HepG2 (cell line): ENCODE results near the gene KIF3C. TPM values are rescaled to one million over a fixed set of nuclear protein-coding genes. Genes with fewer than 3 reads are reported as not detected.

Experiments used
- AHR ChIP-seq: IDR thresholded peaks from 2 replicates; pipeline ENCODE4 v1.6.1; 2018; ENCODE audit warnings: missing genetic modification reagents, missing compliant biosample characterization
- DRAP1 ChIP-seq: IDR thresholded peaks from 2 replicates; pipeline ENCODE4 v1.6.1; 2016; ENCODE audit warnings: missing genetic modification reagents, missing compliant biosample characterization
- HINFP ChIP-seq: sonication (generic); formaldehyde crosslinking; IDR thresholded peaks from 2 replicates; pipeline ENCODE4 v1.4.0; 2020; ENCODE audit warnings: low read depth, mild to moderate bottlenecking, missing genetic modification reagents
- HOXA7 ChIP-seq: sonication (generic); formaldehyde crosslinking; IDR thresholded peaks from 2 replicates; pipeline ENCODE4 v1.8.1; 2022; ENCODE audit warnings: mild to moderate bottlenecking, missing genetic modification reagents, moderate library complexity
- KAT8 ChIP-seq: IDR thresholded peaks from 2 replicates; pipeline ENCODE4 v1.6.1; 2016; ENCODE audit warnings: missing genetic modification reagents, missing compliant biosample characterization
- NAIF1 ChIP-seq: sonication (generic); formaldehyde crosslinking; IDR thresholded peaks from 2 replicates; pipeline ENCODE4 v1.5.0; 2020; ENCODE audit warnings: mild to moderate bottlenecking, missing genetic modification reagents, borderline replicate concordance
- NKX3-1 ChIP-seq: sonication (generic); formaldehyde crosslinking; IDR thresholded peaks from 2 replicates; pipeline ENCODE4 v1.5.0; 2020; ENCODE audit warnings: missing genetic modification reagents
- PHF5A ChIP-seq: IDR thresholded peaks from one replicate; pipeline ENCODE4 v1.6.1; 2018; ENCODE audit warnings: low read depth, missing genetic modification reagents; ENCODE audit not compliant: unreplicated experiment
- POLR2AphosphoS2 ChIP-seq: IDR thresholded peaks from 2 replicates; pipeline ENCODE4 v1.6.1; 2011; ENCODE audit warnings: low read depth, low read length, improper control_type of control experiment
- POLR2AphosphoS5 ChIP-seq: IDR thresholded peaks from 2 replicates; pipeline ENCODE4 v1.6.1; 2012; ENCODE audit warnings: low read depth, low read length
- SNAI1 ChIP-seq: sonication (generic); formaldehyde crosslinking; IDR thresholded peaks from 2 replicates; pipeline ENCODE4 v1.5.0; 2020; ENCODE audit warnings: mild to moderate bottlenecking, missing genetic modification reagents, borderline replicate concordance
- TCF7L2 ChIP-seq: IDR thresholded peaks from 2 replicates; pipeline ENCODE4 v1.6.1; 2011; ENCODE audit warnings: mild to moderate bottlenecking, low read depth, low read length, moderate library complexity
- ZBTB3 ChIP-seq: sonication (generic); formaldehyde crosslinking; IDR thresholded peaks from 2 replicates; pipeline ENCODE4 v1.4.0; 2020; ENCODE audit warnings: low read depth, mild to moderate bottlenecking, moderate library complexity, missing genetic modification reagents, borderline replicate concordance
- ZFP36L1 ChIP-seq: sonication (generic); formaldehyde crosslinking; IDR thresholded peaks from 2 replicates; pipeline ENCODE4 v1.8.0; 2022; ENCODE audit warnings: mild to moderate bottlenecking, missing genetic modification reagents, moderate library complexity
- ZKSCAN1 ChIP-seq: fragments of 150-350 bp; IDR thresholded peaks from 2 replicates; pipeline ENCODE4 v1.6.1; 2014; ENCODE audit warnings: low read length
- ZNF20 ChIP-seq: sonication (generic); formaldehyde crosslinking; IDR thresholded peaks from 2 replicates; pipeline ENCODE4 v1.4.0; 2020; ENCODE audit warnings: mild to moderate bottlenecking, moderate library complexity, missing genetic modification reagents
- ZNF3 ChIP-seq: IDR thresholded peaks from 2 replicates; pipeline ENCODE4 v1.7.0; 2017; ENCODE audit warnings: inconsistent platforms
- ZNF333 ChIP-seq: sonication (generic); formaldehyde crosslinking; IDR thresholded peaks from 2 replicates; pipeline ENCODE4 v1.4.0; 2020; ENCODE audit warnings: mild to moderate bottlenecking, missing genetic modification reagents, borderline replicate concordance
- ZNF484 ChIP-seq: sonication (generic); formaldehyde crosslinking; IDR thresholded peaks from 2 replicates; pipeline ENCODE4 v1.5.1; 2020; ENCODE audit warnings: mild to moderate bottlenecking, low read depth, missing genetic modification reagents, borderline replicate concordance
- ZNF570 ChIP-seq: sonication (generic); formaldehyde crosslinking; IDR thresholded peaks from 2 replicates; pipeline ENCODE4 v1.4.0; 2020; ENCODE audit warnings: mild to moderate bottlenecking, missing genetic modification reagents, borderline replicate concordance
- ZNF605 ChIP-seq: sonication (generic); formaldehyde crosslinking; IDR thresholded peaks from 2 replicates; pipeline ENCODE4 v1.8.0; 2022; ENCODE audit warnings: mild to moderate bottlenecking, missing genetic modification reagents
- ZNF629 ChIP-seq: sonication (generic); formaldehyde crosslinking; conservative IDR thresholded peaks from 2 replicates; pipeline ENCODE4 v1.5.0; 2020; ENCODE audit warnings: missing genetic modification reagents
- ZNF737 ChIP-seq: sonication (generic); formaldehyde crosslinking; IDR thresholded peaks from 2 replicates; pipeline ENCODE4 v1.5.0; 2020; ENCODE audit warnings: missing genetic modification reagents, mild to moderate bottlenecking, borderline replicate concordance
- polyA plus RNA-seq, 8 experiments: library from polyadenylated mRNA; depleted of rRNA in 3 of 8; stranded (reverse) in 7 of 8; unstranded in 1 of 8; fragments of >200 nt; fragmentation: Illumina TruSeq in 4 of 8; extraction: Trizol in 4 of 8; gene quantifications; 2 replicates each; pipeline versions ENCODE4 v1.2.1 to v1.2.3, GENCODE V29; 2011 to 2016; ENCODE audit warnings: low read depth in 4 of 8, missing spikeins in 1 of 8, mixed read lengths in 1 of 8; ENCODE audit not compliant: insufficient read depth in 1 of 8
- total RNA-seq, 5 experiments: library from RNA; depleted of rRNA; stranded (reverse); fragments of >200 nt; fragmentation: Illumina TruSeq; extraction: Trizol; gene quantifications; 2 replicates each; pipeline ENCODE4 v1.2.3, GENCODE V29; 2016; ENCODE audit warnings: low read depth in 1 of 5
- TF ChIP-seq, protein P1 (sequence below): sonication (generic); formaldehyde crosslinking; IDR thresholded peaks from 2 replicates; pipeline ENCODE4 v1.8.1; 2023; ENCODE audit warnings: mild to moderate bottlenecking, inconsistent platforms, moderate library complexity, missing genetic modification reagents, borderline replicate concordance
- TF ChIP-seq, protein P2 (sequence below): IDR thresholded peaks from 2 replicates; pipeline ENCODE4 v1.6.1; 2012; ENCODE audit warnings: low read depth, low read length, improper control_type of control experiment
- TF ChIP-seq, protein P3 (sequence below): sonication (generic); formaldehyde crosslinking; IDR thresholded peaks from 2 replicates; pipeline ENCODE4 v1.8.0; 2023; ENCODE audit warnings: mild to moderate bottlenecking, missing genetic modification reagents

The KIF3C gene
- total and polyA plus RNA-seq, 2 of the 13 experiments (the other 11 are each of a cell fraction or from before 2014, with no cell fraction given), result 3.6 to 4.9 TPM

- TF ChIP-seq, protein P1, sequence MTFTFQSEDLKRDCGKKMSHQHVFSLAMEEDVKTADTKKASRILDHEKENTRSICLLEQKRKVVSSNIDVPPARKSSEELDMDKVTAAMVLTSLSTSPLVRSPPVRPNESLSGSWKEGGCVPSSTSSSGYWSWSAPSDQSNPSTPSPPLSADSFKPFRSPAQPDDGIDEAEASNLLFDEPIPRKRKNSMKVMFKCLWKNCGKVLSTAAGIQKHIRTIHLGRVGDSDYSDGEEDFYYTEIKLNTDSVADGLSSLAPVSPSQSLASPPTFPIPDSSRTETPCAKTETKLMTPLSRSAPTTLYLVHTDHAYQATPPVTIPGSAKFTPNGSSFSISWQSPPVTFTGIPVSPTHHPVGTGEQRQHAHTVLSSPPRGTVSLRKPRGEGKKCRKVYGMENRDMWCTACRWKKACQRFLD, result no peak
- TF ChIP-seq ZNF333 (CRISPR knock-in tag) (no peak), ZKSCAN1 (no peak), ZNF737 (no peak), ZFP36L1 (CRISPR knock-in tag) (no peak), AHR (CRISPR knock-in tag) (no peak), ZBTB3 (no peak), HOXA7 (CRISPR knock-in tag) (no peak), SNAI1 (CRISPR knock-in tag) (no peak), TCF7L2 (no peak), DRAP1 (no peak), NAIF1 (CRISPR knock-in tag) (no peak), ZNF629 (CRISPR knock-in tag) (no peak), ZNF3 (CRISPR knock-in tag) (peak; percentile 87), POLR2AphosphoS2 (no peak), POLR2AphosphoS5 (no peak), PHF5A (CRISPR knock-in tag) (no peak), NKX3-1 (no peak), ZNF20 (CRISPR knock-in tag) (no peak), ZNF605 (no peak), KAT8 (CRISPR knock-in tag) (peak; percentile 60; the same call in 1 of the 2 replicates), HINFP (CRISPR knock-in tag) (no peak), ZNF484 (CRISPR knock-in tag) (no peak), ZNF570 (CRISPR knock-in tag) (no peak)
- TF ChIP-seq, protein P2, sequence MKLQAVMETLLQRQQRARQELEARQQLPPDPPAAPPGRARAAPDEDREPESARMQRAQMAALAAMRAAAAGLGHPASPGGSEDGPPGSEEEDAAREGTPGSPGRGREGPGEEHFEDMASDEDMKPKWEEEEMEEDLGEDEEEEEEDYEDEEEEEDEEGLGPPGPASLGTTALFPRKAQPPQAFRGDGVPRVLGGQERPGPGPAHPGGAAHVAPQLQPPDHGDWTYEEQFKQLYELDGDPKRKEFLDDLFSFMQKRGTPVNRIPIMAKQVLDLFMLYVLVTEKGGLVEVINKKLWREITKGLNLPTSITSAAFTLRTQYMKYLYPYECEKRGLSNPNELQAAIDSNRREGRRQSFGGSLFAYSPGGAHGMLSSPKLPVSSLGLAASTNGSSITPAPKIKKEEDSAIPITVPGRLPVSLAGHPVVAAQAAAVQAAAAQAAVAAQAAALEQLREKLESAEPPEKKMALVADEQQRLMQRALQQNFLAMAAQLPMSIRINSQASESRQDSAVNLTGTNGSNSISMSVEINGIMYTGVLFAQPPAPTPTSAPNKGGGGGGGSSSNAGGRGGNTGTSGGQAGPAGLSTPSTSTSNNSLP, result no peak
- TF ChIP-seq, protein P3, sequence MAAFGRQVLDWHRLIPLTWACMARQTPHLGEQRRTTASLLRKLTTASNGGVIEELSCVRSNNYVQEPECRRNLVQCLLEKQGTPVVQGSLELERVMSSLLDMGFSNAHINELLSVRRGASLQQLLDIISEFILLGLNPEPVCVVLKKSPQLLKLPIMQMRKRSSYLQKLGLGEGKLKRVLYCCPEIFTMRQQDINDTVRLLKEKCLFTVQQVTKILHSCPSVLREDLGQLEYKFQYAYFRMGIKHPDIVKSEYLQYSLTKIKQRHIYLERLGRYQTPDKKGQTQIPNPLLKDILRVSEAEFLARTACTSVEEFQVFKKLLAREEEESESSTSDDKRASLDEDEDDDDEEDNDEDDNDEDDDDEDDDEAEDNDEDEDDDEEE, result no peak
These were observed 96.4 kb downstream of the KIF3C start (continued) for GRCh38 chr2:25885933-25886332.
